Measurements from ENCODE around the gene CABP7.

CABP7 gene

DNA sequence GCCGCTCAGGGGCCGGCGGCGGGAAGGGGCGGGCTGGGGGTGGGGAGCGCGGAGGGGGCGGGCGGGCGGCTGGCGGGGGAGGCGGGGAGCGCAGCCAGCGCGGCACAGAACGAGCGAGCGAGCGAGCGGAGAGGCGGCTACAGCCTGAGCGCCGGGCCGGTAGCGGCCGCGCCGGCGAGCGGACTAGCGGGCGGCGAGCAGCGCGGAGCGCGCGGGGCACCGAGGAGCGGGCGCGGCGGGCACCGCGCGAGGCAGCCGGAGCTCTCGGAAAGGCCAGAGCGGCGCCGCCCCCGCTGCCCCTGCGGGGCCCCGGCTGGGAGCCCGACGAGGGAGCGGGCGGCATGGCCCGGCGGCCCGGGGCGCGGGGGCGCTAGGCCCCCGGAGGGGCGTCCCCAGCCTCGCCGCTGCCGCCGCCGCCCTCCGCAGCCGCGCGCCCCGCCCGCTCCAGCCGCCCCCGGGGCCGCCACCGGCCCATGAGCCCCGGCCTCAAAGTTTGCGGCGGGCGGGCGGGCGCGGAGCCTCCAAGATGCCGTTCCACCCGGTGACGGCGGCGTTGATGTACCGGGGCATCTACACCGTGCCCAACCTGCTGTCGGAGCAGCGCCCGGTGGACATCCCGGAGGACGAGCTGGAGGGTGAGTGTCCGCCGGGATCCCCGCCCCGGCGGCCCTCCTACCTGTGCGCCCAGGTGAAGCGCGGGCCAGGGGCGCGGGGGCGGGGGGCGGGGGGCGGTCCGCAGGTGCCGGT is at the start of gene CABP7:
TSS of gene CABP7 (plus strand) at position 105 of the 747 bp plus-strand sequence. CDS start at position 527, 422 bp downstream.
- peak; percentile 19 for DNase-seq

DNA sequence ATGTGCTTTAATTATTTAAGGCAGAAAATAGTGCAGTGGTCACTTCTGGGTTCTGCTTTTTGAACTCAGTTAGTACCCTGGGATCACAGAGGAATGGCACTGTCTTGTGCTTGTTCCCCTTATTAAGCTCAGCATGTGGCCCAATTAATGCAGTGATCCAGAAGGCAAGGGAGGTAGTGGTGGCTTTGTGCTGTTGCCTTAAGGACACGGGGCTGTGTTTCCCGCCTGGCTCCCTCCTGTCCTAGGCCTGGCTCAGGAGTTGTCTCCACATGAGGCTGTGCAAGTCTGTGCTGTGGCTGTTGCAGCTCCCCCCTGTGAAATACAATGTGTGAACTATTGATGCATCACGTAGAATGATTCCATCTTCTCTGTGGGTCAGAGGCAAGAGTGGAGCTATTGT is 49.2 kb upstream of the CABP7 start:
- DNase-seq = no peak

DNA sequence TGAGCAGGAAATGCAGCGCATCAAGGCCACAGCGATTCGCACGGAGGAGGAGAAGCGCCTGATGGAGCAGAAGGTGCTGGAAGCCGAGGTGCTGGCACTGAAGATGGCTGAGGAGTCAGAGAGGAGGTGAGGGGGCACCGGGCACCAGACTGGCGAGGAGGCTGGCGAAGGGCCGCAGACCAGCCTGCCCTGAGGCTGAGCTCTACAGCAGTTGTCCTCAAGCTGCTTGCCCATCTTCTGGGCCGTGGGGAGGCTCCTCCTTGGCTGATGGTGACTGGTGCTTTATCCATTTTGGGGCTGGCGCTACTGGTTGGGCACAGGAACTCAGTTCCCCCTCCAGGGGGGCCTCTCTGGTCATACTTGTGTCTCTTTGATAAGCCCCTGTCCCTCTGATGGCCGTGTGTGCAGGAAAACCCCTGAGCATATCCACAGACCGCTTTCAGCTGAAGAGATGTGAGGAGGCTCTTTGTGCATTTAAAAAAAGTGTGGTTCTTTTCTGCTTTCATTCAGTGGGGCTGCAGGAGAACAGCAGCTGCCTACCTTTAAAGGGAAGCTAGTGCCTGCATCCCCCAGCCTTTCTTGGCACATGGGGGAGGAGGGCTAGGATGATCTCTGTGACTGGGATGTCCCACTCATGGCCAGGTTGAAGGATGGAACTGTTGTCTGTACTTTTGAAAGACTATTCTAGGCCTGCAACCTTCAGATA is 46.3 kb upstream of the CABP7 start:
- DNase-seq = no peak

- DNase-seq = no peak
Observed at GRCh38 chr22:29674121-29674520, 45.7 kb upstream of the CABP7 start.

- DNase-seq = no peak
Observed at GRCh38 chr22:29679316-29679715, 40.5 kb upstream of the CABP7 start.

GRCh38 chr22:29683536-29683935 is 36.3 kb upstream of the CABP7 start:
- DNase-seq = no peak

- DNase-seq = no peak
Observed at GRCh38 chr22:29684244-29684643, 35.6 kb upstream of the CABP7 start.

GRCh38 chr22:29689206-29689879 is 30.5 kb upstream of the CABP7 start:
- DNase-seq = no peak

DNA sequence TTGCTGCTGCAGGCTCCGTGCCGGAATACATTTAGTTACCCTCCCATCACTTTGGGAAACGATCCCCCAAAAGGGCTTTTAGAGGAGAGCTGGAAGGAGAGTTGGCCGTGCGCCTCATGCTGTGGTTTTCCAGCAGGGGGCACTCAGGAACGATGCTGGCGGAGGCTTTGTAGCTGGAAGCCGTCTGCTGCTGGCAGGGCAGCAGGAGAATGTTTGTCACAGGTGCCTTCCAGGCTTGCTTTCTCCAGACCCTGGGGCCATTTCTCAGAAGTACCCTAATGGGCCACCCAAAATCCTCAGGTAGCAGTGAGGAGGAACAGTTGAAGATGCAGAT is 30.0 kb upstream of the CABP7 start:
- peak; percentile 60 for DNase-seq

DNA sequence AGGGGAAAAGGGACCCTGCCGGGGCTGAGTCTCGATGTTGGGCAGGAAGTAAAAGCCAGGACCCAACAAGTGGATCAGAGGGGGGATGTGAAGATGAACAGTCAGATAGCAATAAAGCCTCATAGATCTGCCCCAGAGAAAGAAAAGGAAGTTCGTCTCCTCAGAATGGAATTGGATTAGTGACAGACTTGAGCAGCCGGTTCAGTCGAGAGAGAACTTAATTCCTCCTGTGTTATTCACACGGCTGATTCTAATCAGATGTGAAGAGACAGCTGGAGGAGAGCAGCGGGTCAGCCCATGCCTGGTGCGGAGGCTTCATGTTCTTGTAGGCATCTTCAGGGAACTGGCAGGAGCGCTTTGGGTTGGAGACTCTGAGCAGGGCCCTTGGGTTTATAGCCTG is 29.3 kb upstream of the CABP7 start:
- DNase-seq = no peak

DNA sequence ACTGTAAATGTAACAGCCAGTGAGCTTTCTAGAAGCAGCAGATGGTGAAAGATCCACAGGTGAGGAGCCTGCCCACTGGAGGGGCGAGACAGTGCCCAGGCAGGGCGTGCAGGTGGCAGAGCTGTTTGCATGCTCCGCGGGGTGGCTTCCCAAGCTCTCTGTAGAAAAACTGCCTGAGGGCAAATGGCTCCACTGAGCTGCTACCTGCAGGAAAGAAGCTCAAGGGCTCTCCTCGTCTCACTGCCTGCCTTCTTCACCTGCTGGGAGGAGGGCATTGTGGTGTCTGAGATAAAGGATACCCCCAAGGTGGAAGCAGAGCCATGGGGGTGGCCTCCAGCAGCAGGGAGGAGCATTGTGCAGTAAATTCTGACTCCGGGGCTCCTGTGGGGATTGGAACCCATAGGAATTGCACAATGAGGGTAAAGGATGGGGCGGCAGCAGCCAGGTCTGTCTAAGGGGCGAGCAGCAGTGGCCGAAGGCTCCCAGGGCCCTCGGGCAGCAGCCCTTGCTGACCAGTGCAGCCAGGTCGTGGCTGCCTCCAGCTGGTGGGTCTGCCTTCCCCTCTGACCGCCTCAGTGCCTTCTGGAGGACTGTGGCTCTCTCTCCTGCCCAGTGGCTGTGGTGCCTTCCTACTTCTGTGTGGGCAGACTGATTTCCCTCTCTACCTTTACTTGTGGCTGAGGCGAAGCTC is 28.0 kb upstream of the CABP7 start:
- DNase-seq = no peak

GRCh38 chr22:29692327-29692640 is 27.5 kb upstream of the CABP7 start:
- no peak for DNase-seq

- no peak for DNase-seq
Observed at GRCh38 chr22:29693161-29693560, 26.6 kb upstream of the CABP7 start.

GRCh38 chr22:29693671-29694070 is 26.1 kb upstream of the CABP7 start:
- no peak for DNase-seq

DNA sequence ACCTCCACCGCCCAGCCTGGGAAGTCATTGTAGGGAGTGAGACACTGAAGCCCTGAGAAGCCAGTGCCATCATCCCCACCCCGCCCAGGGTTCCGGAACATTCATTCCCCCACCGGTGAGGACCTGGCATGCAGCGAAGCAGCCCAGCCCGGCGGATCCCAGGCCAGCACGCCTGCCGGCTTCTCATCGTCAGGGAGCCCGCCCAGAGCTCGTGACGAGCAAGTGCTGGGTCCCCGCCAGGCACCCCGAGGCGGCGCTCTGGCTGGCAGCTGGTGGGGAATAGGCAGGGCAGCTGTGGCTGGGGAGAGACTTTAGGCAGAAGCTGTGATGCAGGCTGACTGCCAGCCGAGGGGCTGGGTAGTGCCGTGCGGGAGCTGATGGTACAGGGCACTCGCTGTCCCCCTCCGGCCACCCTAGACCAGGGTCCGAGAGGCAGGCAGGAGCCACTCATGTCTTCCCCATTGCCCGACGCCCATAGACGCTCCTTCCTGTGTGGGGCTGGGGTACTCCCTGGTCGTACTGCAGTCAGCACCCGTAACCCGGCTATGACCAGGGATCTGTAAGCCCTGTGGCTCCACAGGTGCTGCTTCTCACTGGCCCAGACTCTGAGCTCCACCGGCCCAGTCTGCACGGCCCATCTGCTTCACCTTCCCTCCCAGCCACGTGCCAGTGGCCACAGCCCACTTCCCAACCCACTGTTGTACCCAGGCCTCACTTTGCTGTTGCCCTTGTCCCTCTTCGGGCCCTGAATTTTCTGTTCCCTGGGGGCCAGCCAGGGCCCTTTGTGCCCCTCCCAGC is 24.5 kb upstream of the CABP7 start:
- no peak for DNase-seq

- no peak for DNase-seq
Observed at GRCh38 chr22:29697853-29698598, 21.8 kb upstream of the CABP7 start.

GRCh38 chr22:29700206-29700899 is 19.4 kb upstream of the CABP7 start:
- no peak for DNase-seq

GRCh38 chr22:29700900-29701154 is 19.0 kb upstream of the CABP7 start:
- no peak for DNase-seq

GRCh38 chr22:29701155-29701999 is 18.4 kb upstream of the CABP7 start:
- DNase-seq = peak; percentile 32
